Adrenal gland (tissue), 12 donors: Measurements from ENCODE around the gene XYLB. TPM values are rescaled to one million over a fixed set of nuclear protein-coding genes. Genes with fewer than 3 reads are reported as not detected.
"Not testable (repeated sequence)": the region's sequence is repeated elsewhere in the genome, so short reads cannot be mapped to it uniquely, and the experiment has no call there.

Source experiments
- DNase-seq, 7 donors: peaks; one replicate each; pipeline ENCODE4 v3.0.0-alpha.2; 2019 to 2020
- H3K27ac ChIP-seq, 5 donors: fragments of 200-600 bp; sonication (generic) in 4 of 5; 1 replicate in 3 of 5; 2 replicates in 2 of 5; pipeline versions ENCODE4 v1.5.1 to v1.8.0; 2016 to 2020; ENCODE audit warnings: mild to moderate bottlenecking in 1 of 5
- H3K27me3 ChIP-seq: fragments of 200-600 bp; 2 replicates; pipeline ENCODE4 v1.8.0; 2021
- H3K36me3 ChIP-seq, 2 donors: fragments of 200-600 bp; replicated peaks in 1 of 2; 1 replicate in 1 of 2; 2 replicates in 1 of 2; pipeline versions ENCODE4 v1.5.1 to v1.8.0; 2018 to 2022
- H3K4me1 ChIP-seq, 2 donors: fragments of 200-600 bp; replicated peaks in 1 of 2; 1 replicate in 1 of 2; 2 replicates in 1 of 2; pipeline versions ENCODE4 v1.5.1 to v1.8.0; 2018 to 2021
- H3K4me3 ChIP-seq, 4 donors: fragments of 200-600 bp; sonication (generic) in 3 of 4; one replicate each; pipeline ENCODE4 v1.5.1; 2016 to 2018
- H3K9me3 ChIP-seq, 3 donors: fragments of 200-600 bp; sonication (generic) in 1 of 3; replicated peaks in 1 of 3; 1 replicate in 2 of 3; 2 replicates in 1 of 3; pipeline versions ENCODE4 v1.5.1 to v1.8.0; 2016 to 2021
- POLR2A ChIP-seq, 2 donors: fragments of 450-650 bp; IDR thresholded peaks; one replicate each; pipeline ENCODE4 v1.6.1; 2017; ENCODE audit warnings: antibody characterized with exemption in 2 of 2, mild to moderate bottlenecking in 2 of 2, moderate library complexity in 1 of 2
- WGBS, 4 donors: extraction: QIAGEN DNeasy Blood & Tissue Kit in 2 of 4; methylation state at CpG; one replicate each; pipeline versions ENCODE4 v1.1.5 to v1.1.7; 2013 to 2017; 5-methylcytosine and 5-hydroxymethylcytosine counted together
- intact Hi-C, 2 donors: fragments of 100-400 bp; cut with DNase I; formaldehyde crosslinking; loops; one replicate each; pipeline versions ENCODE4 v1.14.1 to v1.15.0; 2022 to 2023
- polyA plus RNA-seq, 3 donors: library from polyadenylated mRNA; stranded (reverse); fragments of 200-250 nt in 2 of 3; fragments of 350-450 nt in 1 of 3; fragmentation: Illumina TruSeq in 1 of 3; extraction: RNeasy Lipid Tissue Mini Kit (QIAGEN cat#74804) in 1 of 3; gene quantifications; one replicate each; pipeline ENCODE4 v1.2.3, GENCODE V29; 2013 to 2014
- total RNA-seq, 9 donors: library from RNA; depleted of rRNA in 4 of 9; stranded (reverse); fragments of >200 nt in 4 of 9; fragments of 120-200 nt in 1 of 9; fragmentation: NEBNext Ultra II Directional in 1 of 9; extraction: Animal tissue kit (Norgen Biotek cat#: 25700) in 1 of 9; gene quantifications; one replicate each; pipeline versions ENCODE4 v1.1.0 to v1.2.4, GENCODE V29; 2013 to 2023
- TF ChIP-seq, protein P1 (sequence below), 6 experiments: fragments of 450-650 bp in 4 of 6; fragments of 200-600 bp in 2 of 6; sonication (generic) in 1 of 6; IDR thresholded peaks; 1 replicate in 5 of 6; 2 replicates in 1 of 6; pipeline versions ENCODE4 v1.5.1 to v1.8.0; 2016 to 2021; ENCODE audit warnings: antibody characterized with exemption in 6 of 6, mild to moderate bottlenecking in 2 of 6, moderate library complexity in 1 of 6
- donor health status: healthy with polysubstance abuse.
- donor health status: Bipolar disorder and iron deficiency.
- donor health status: DM: yes; HTN: yes; CAD: no.
- donor health status: DM: no; HTN: no; CAD: no.
- donor health status: DM: no; HTN: no; CAD: no.
- donor health status: DM: yes; HTN: yes; CAD: no.

The XYLB gene
- total and polyA plus RNA-seq, 12 donors: 1.5 to 14.9 (median 7.5) TPM

DNA sequence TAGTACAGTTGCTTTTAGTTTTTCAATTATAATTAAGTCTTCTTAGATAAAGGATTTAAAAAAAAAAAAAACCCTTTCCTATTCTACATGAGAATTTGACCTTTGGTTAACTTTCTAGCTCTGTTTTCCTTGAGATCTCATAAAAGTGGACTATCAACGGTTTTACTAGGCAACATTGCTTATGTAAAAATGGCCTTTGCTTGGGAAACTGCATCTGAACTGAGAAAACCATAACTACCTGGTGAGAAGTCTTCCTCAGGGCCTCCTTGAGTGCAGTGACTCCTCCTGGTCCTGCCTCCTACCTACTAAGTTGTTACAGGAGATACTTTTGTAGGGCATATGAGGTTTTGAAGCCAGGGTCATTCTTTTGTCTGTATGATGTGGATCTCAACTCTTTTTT, 65.0 kb downstream of the XYLB start:
- H3K4me3 ChIP-seq: no peak overlapping the region
- H3K36me3 ChIP-seq: no peaks in the 10 kb centered on the region
- WGBS, 4 donors: 48 to 74% (median 64%) methylated on average over 1 of the region's 1 CpG

DNA sequence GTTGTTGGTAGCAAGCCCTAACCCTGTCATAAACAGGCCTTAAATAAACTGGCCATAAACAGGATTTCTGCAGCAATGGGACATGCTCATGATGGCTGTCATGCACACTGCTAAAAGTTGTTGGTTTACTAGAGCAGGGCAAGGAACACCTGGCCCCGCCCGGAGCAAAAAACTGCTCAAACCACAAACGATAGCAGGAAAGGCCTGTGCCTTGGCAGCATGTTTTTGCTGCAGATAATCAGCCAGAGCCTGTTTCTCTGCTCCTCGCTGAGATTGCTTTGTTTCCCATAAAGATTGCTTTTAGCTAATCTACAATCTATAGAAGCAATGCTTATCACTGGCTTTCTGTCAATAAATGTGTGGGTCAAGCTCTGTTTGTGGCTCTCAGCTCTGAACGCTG, 74.2 kb downstream of the XYLB start:
- H3K36me3 ChIP-seq, H3K27me3 ChIP-seq, H3K9me3 ChIP-seq, intact Hi-C loops, H3K27ac ChIP-seq, DNase-seq, H3K4me3 ChIP-seq, H3K4me1 ChIP-seq: not testable (repeated sequence)
- WGBS, 4 donors: 76 to 92% (median 91%) methylated on average over 5 of the region's 5 CpGs

More for the DNA sequence above, 65.0 kb downstream of the XYLB start:
- no peaks in the 10 kb centered on the region for H3K27me3 ChIP-seq
- TF ChIP-seq, protein P1, sequence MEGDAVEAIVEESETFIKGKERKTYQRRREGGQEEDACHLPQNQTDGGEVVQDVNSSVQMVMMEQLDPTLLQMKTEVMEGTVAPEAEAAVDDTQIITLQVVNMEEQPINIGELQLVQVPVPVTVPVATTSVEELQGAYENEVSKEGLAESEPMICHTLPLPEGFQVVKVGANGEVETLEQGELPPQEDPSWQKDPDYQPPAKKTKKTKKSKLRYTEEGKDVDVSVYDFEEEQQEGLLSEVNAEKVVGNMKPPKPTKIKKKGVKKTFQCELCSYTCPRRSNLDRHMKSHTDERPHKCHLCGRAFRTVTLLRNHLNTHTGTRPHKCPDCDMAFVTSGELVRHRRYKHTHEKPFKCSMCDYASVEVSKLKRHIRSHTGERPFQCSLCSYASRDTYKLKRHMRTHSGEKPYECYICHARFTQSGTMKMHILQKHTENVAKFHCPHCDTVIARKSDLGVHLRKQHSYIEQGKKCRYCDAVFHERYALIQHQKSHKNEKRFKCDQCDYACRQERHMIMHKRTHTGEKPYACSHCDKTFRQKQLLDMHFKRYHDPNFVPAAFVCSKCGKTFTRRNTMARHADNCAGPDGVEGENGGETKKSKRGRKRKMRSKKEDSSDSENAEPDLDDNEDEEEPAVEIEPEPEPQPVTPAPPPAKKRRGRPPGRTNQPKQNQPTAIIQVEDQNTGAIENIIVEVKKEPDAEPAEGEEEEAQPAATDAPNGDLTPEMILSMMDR (IDR thresholded peaks at IDR 0.05): no peak
- no peak for TF ChIP-seq POLR2A (IDR thresholded peaks at IDR 0.05)
- H3K9me3 ChIP-seq: no peaks in the 10 kb centered on the region
- H3K27ac ChIP-seq: no peak overlapping the region
- no peaks in the 10 kb centered on the region for H3K4me1 ChIP-seq
- no peak for DNase-seq
- intact Hi-C loops: no loop called here

DNA sequence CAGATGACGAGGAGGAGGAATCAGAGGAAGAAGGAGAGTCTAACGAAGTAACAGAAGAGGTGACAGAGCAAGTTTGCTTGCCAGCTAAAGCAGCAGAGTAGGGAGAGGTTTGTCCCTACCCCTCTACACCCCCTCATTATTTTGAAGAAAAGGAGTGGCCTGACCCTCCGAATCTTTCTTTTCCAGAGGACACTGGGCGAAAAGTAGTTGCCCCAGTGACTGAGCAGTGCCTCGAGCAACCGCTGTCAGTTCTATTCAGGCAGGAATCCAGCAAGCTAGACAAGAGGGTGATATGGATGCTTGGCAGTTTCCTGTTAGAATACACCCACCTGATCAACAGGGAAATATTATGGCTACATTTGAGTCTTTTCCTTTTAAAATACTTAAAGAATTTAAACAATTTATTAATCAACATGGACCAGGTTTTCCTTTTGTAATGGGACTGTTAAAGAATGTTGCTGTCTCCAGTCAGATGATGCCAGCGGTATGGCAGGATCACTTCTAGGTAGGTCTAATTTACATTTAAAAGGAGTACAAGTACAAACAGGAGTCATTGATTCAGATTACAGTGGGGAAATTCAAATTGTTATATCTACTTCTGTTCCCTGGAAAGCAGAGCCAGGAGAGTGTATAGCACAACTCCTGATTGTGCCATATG, 75.2 kb downstream of the XYLB start:
- no peak overlapping the region for H3K27ac ChIP-seq
- H3K9me3 ChIP-seq: no peaks in the 10 kb centered on the region
- no peak for DNase-seq
- no peak for TF ChIP-seq POLR2A (IDR thresholded peaks at IDR 0.05)
- TF ChIP-seq, protein P1 (IDR thresholded peaks at IDR 0.05): no peak
- 86 to 92% (median 90%) methylated on average over 7 of the region's 7 CpGs for WGBS, 4 donors
- H3K27me3 ChIP-seq: no peaks in the 10 kb centered on the region
- H3K4me1 ChIP-seq: no peaks in the 10 kb centered on the region
- H3K36me3 ChIP-seq: no peaks in the 10 kb centered on the region
- intact Hi-C loops: no loop called here
- no peak overlapping the region for H3K4me3 ChIP-seq

DNA sequence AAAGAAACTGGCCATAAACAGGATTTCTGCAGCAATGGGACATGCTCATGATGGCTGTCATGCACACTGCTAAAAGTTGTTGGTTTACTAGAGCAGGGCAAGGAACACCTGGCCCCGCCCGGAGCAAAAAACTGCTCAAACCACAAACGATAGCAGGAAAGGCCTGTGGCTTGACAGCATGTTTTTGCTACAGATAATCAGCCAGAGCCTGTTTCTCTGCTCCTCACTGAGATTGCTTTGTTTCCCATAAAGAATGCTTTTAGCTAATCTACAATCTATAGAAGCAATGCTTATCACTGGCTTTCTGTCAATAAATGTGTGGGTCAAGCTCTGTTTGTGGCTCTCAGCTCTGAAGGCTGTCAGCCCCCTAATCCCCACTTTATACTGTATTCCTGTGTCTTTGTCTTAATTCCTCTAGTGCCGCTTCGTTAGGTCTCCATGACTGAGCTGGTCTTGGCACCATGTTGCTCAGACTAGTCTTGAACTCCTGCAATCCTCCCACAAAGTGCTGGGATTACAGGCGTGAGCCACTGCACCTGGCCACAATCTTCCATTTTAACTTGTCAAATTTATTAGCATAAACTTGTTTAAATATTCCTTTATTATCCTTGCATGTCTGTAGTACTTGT, 80.3 kb downstream of the XYLB start:
- H3K27ac ChIP-seq, H3K27me3 ChIP-seq, H3K9me3 ChIP-seq, H3K36me3 ChIP-seq, DNase-seq, intact Hi-C loops, H3K4me3 ChIP-seq, H3K4me1 ChIP-seq: not testable (repeated sequence)
- 74 to 90% (median 80%) methylated on average over 6 of the region's 6 CpGs for WGBS, 4 donors

DNA sequence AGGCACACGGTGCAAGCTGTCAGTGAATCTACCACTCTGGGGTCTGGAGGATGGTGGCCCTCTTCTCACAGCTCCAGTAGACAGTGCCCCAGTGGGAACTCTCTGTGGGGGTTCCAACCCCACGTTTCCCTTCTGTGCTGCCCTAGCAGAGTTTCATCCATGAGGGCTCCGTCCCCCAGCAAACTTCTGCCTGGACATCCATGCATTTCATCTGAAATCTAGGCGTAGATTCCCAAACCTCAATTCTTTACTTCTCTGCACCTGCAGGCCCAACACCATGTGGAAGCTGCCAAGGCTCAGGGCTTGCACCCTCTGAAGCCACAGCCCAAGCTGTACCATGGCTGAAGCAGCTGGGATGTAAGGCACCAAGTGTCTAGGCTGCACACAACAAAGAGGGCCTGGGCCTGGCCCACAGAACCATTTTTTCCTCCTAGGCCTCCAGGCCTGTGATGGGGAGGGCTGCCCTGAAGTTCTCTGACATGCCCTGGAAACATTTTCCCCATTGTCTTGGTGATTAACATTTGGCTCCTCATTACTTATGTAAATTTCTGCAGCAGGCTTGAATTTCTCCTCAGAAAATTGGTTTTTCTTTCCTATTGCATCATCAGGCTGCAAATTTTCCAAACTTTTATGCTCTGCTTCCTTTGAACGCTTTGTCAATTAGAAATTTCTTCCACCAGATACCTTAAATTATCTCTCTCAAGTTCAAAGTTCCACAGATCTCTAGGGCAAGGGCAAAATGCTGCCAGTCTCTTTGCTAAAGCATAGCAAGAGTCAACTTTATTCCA, 86.5 kb downstream of the XYLB start:
- intact Hi-C loops, H3K27me3 ChIP-seq: not testable (repeated sequence)
- 93 to 99% (median 95%) methylated on average over 4 to 5 of the region's 5 CpGs for WGBS, 4 donors

DNA sequence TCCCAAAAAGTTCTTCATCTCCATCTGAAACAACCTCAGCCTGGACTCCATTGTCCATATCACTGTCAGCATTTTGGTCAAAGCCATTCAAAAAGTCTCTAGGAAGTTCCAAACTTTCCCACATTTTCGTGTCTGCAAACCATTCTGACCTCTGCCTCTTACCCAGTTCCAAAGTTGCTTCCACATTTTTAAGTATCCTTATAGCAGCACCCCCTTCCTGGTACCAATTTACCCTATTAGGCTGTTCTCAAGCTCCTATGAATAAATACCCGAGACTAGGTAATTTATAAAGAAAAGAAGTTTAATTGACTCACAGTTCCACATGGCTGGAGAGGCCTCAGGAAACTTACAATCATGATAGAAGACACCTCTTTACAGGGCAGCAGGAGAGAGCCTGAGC, 87.1 kb downstream of the XYLB start:
- peaks cover 0 to 19% (median 0%) of the 10 kb centered on the region in 3 donors for H3K9me3 ChIP-seq
- H3K27ac ChIP-seq, intact Hi-C loops, H3K4me1 ChIP-seq, H3K4me3 ChIP-seq, H3K36me3 ChIP-seq, H3K27me3 ChIP-seq, DNase-seq: not testable (repeated sequence)
- 66 to 92% (median 80%) methylated on average over 2 of the region's 2 CpGs for WGBS, 4 donors

More for the DNA sequence above, 86.5 kb downstream of the XYLB start:
- not testable (repeated sequence) for DNase-seq, H3K36me3 ChIP-seq, H3K4me3 ChIP-seq, H3K27ac ChIP-seq, H3K4me1 ChIP-seq
- H3K9me3 ChIP-seq: peaks cover 0 to 19% (median 0%) of the 10 kb centered on the region in 3 donors

DNA sequence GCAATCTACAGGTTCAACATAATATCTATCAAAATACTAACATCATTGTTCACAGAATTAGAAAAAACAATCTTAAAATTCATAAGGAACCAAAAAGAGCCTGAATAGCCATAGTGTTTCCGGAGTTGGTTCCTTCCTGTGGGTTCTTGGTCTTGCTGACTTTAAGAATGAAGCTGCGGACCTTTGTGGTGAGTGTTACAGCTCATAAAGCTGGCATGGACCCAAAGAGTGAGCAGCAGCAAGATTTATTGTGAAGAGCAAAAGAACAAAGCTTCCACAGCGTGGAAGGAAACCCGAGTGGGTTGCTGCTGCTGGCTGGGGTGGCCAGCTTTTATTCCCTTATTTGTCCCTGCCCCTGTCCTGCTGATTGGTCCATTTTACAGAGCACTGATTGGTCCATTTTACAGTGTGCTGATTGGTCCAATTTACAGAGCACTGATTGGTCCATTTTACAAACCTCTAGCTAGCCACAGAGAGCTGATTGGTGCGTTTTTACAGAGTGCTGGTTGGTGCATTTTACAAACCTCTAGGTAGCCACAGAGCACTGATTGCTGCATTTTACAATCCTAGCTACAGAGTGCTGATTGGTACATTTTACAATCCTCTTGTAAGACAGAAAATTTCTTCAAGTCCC, 92.0 kb downstream of the XYLB start:
- intact Hi-C loops, H3K36me3 ChIP-seq, H3K9me3 ChIP-seq, H3K4me3 ChIP-seq, H3K27me3 ChIP-seq, H3K4me1 ChIP-seq, H3K27ac ChIP-seq: not testable (repeated sequence)
- WGBS, 4 donors: 42 to 48% (median 43%) methylated on average over 5 of the region's 5 CpGs
- peak in 6 of 7 donors; percentile 39 to 65 (median 56) for DNase-seq

DNA sequence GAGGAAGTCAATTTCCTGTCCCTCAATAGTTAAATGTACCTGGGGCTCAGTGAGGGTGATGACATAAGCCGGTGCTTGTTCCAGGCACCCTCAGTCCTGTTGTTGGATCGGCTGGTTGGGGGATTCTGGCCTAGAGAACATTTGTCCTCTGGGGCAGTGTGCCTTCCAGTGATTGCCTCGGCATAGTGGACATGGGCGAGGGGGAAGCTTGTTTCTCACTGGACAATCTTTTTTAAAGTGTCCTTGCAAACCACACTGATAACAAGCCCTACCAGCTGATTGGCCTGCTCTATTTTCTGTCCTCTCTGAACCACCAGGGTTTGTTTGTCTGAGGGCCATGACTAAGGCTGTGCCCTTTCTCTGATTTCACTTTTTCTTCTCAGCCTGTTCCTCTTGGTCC, 96.6 kb downstream of the XYLB start:
- H3K36me3 ChIP-seq, intact Hi-C loops, H3K9me3 ChIP-seq, H3K27me3 ChIP-seq, H3K4me1 ChIP-seq, H3K4me3 ChIP-seq: not testable (repeated sequence)
- DNase-seq: peak in 6 of 7 donors; percentile 50 to 71 (median 62)
- 20 to 53% (median 36%) methylated on average over 3 to 4 of the region's 4 CpGs for WGBS, 4 donors
- peak overlapping the region in 4 of 5 donors; percentile 31 to 69 (median 54) for H3K27ac ChIP-seq
